HepG2 (cell line): Measurements from ENCODE around the gene HMGCS2. TPM values are rescaled to one million over a fixed set of nuclear protein-coding genes. Genes with fewer than 3 reads are reported as not detected.

Experiments used
- ATAC-seq: fragments of 200-7000 bp; cut with Tn5 transposase; 3 replicates; pipeline ENCODE4 v1.9.1; 2020; ENCODE audit warnings: mild to moderate bottlenecking, moderate library complexity
- BruUV-seq: library from RNA; stranded (reverse); fragments of 400-500 nt; replicated peaks from 2 replicates; lab custom pipeline; 2021; lab: Mats Ljungman, UMichigan
- CTCF ChIA-PET: fragments of 300-600 bp; formaldehyde crosslinking; extraction: SDS; loops from one replicate; lab custom pipeline; 2021; ENCODE audit warnings: low total read pairs, inconsistent platforms, low intra/inter-chr PET ratio; lab: Yijun Ruan, JAX
- POLR2A ChIA-PET: fragments of 350-600 bp; sonication (Branson Sonifier 250); formaldehyde crosslinking; loops from one replicate; lab custom pipeline; 2020; ENCODE audit warnings: antibody characterized with exemption, inconsistent platforms; lab: Yijun Ruan, JAX
- DNase-seq: peaks from one replicate; pipeline ENCODE4 v3.0.0-alpha.2; 2015; ENCODE audit warnings: low spot score
- FAIRE-seq: peaks from 3 replicates; lab custom pipeline; 2011; peaks lifted over from hg19 to GRCh38; lab: Jason Lieb, UNC
- H2AFZ ChIP-seq: one replicate; pipeline ENCODE4 v1.6.1; 2011; ENCODE audit warnings: low read length, inconsistent platforms
- H3K27ac ChIP-seq: fragments of 300-600 bp; 3 replicates; pipeline ENCODE4 v1.8.0; 2011; ENCODE audit warnings: mixed run types, mild to moderate bottlenecking, mixed read lengths, low read length, inconsistent platforms; ENCODE audit not compliant: insufficient read depth; ENCODE audit errors: extremely low read length
- H3K27me3 ChIP-seq, 2 experiments: fragments of 200-600 bp in 1 of 2; 2 replicates in 1 of 2; 3 replicates in 1 of 2; pipeline versions ENCODE4 v1.6.0 to v1.8.0; 2011; ENCODE audit warnings: low read length in 2 of 2, mild to moderate bottlenecking in 2 of 2, moderate library complexity in 2 of 2, inconsistent platforms in 1 of 2; ENCODE audit not compliant: insufficient read depth in 2 of 2, control insufficient read depth in 1 of 2
- H3K36me3 ChIP-seq, 2 experiments: fragments of 200-600 bp in 1 of 2; replicated peaks in 1 of 2; 2 replicates in 1 of 2; 3 replicates in 1 of 2; pipeline versions ENCODE4 v1.5.1 to v1.8.0; 2011; ENCODE audit warnings: low read length in 2 of 2, inconsistent platforms in 1 of 2; ENCODE audit not compliant: insufficient read depth in 2 of 2, control insufficient read depth in 1 of 2
- H3K4me1 ChIP-seq: 2 replicates; pipeline ENCODE4 v1.5.1; 2012; ENCODE audit warnings: low read length, inconsistent platforms; ENCODE audit not compliant: insufficient read depth
- H3K4me2 ChIP-seq: 2 replicates; pipeline ENCODE4 v1.6.0; 2011; ENCODE audit warnings: low read depth, low read length, inconsistent platforms
- H3K4me3 ChIP-seq, 3 experiments: fragments of 200-600 bp in 1 of 3; sonication (generic), shearing (Covaris generic) in 1 of 3; replicated peaks in 1 of 3; 2 replicates each; pipeline ENCODE4 v1.5.1; 2011 to 2016; ENCODE audit warnings: low read length in 3 of 3, inconsistent platforms in 2 of 3, low read depth in 2 of 3, mild to moderate bottlenecking in 2 of 3, control low read depth in 1 of 3, mixed read lengths in 1 of 3; ENCODE audit not compliant: insufficient read depth in 1 of 3
- H3K79me2 ChIP-seq: one replicate; pipeline ENCODE4 v1.6.1; 2011; ENCODE audit warnings: low read length, inconsistent platforms; ENCODE audit not compliant: insufficient read depth
- H3K9ac ChIP-seq: 2 replicates; pipeline ENCODE4 v1.6.0; 2011; ENCODE audit warnings: mild to moderate bottlenecking, low read depth, low read length, inconsistent platforms; ENCODE audit not compliant: insufficient read depth
- H3K9me3 ChIP-seq: 2 replicates; pipeline ENCODE4 v1.5.1; 2012; ENCODE audit warnings: mild to moderate bottlenecking, low read length
- H4K20me1 ChIP-seq: 2 replicates; pipeline ENCODE4 v1.6.0; 2011; ENCODE audit warnings: inconsistent platforms, mild to moderate bottlenecking, low read length, moderate library complexity; ENCODE audit not compliant: insufficient read depth
- ARID4A ChIP-seq: sonication (generic); formaldehyde crosslinking; IDR thresholded peaks from 2 replicates; pipeline ENCODE4 v1.5.0; 2020; ENCODE audit warnings: mild to moderate bottlenecking, missing genetic modification reagents, borderline replicate concordance
- ARNTL ChIP-seq: sonication (generic); formaldehyde crosslinking; IDR thresholded peaks from 2 replicates; pipeline ENCODE4 v1.4.0; 2020; ENCODE audit warnings: mild to moderate bottlenecking, missing genetic modification reagents
- CENPX ChIP-seq: sonication (generic); formaldehyde crosslinking; IDR thresholded peaks from 2 replicates; pipeline ENCODE4 v1.9.0; 2021; ENCODE audit warnings: mild to moderate bottlenecking, missing genetic modification reagents, moderate library complexity
- DRAP1 ChIP-seq: IDR thresholded peaks from 2 replicates; pipeline ENCODE4 v1.6.1; 2016; ENCODE audit warnings: missing genetic modification reagents, missing compliant biosample characterization
- KAT7 ChIP-seq: IDR thresholded peaks from 2 replicates; pipeline ENCODE4 v1.6.1; 2018; ENCODE audit warnings: borderline replicate concordance, missing compliant biosample characterization
- MLLT10 ChIP-seq: sonication (generic); formaldehyde crosslinking; IDR thresholded peaks from 2 replicates; pipeline ENCODE4 v1.4.0; 2020; ENCODE audit warnings: missing genetic modification reagents
- MLXIP ChIP-seq: sonication (generic); formaldehyde crosslinking; IDR thresholded peaks from 2 replicates; pipeline ENCODE4 v1.9.0; 2021; ENCODE audit warnings: missing genetic modification reagents, borderline replicate concordance
- SIX1 ChIP-seq: sonication (generic); formaldehyde crosslinking; IDR thresholded peaks from 2 replicates; pipeline ENCODE4 v1.4.0; 2020; ENCODE audit warnings: missing genetic modification reagents, borderline replicate concordance
- SKI ChIP-seq: fragments of 450-650 bp; IDR thresholded peaks from one replicate; pipeline ENCODE4 v1.6.1; 2018; ENCODE audit warnings: mild to moderate bottlenecking; ENCODE audit not compliant: partially characterized antibody
- SMAD1 ChIP-seq: sonication (generic); formaldehyde crosslinking; IDR thresholded peaks from 2 replicates; pipeline ENCODE4 v1.4.0; 2020; ENCODE audit warnings: missing genetic modification reagents, low read depth, mild to moderate bottlenecking, borderline replicate concordance
- XRCC5 ChIP-seq: fragments of 200-400 bp; formaldehyde crosslinking; optimal IDR thresholded peaks from 2 replicates; pipeline ENCODE3; 2017; ENCODE audit warnings: mild to moderate bottlenecking, low read length
- ZEB1 ChIP-seq: IDR thresholded peaks from 2 replicates; pipeline ENCODE4 v1.6.1; 2012; ENCODE audit warnings: mild to moderate bottlenecking, low read depth, inconsistent platforms; ENCODE audit not compliant: insufficient replicate concordance
- ZFP62 ChIP-seq: sonication (generic); formaldehyde crosslinking; IDR thresholded peaks from 2 replicates; pipeline ENCODE4 v1.4.0; 2020; ENCODE audit warnings: missing genetic modification reagents
- ZNF451 ChIP-seq: sonication (generic); formaldehyde crosslinking; IDR thresholded peaks from 2 replicates; pipeline ENCODE4 v1.5.0; 2020; ENCODE audit warnings: mild to moderate bottlenecking, missing genetic modification reagents
- ZNF577 ChIP-seq: sonication (generic); formaldehyde crosslinking; IDR thresholded peaks from 2 replicates; pipeline ENCODE4 v1.4.0; 2020; ENCODE audit warnings: mild to moderate bottlenecking, low read depth, missing genetic modification reagents, borderline replicate concordance
- ZNF883 ChIP-seq: sonication (generic); formaldehyde crosslinking; IDR thresholded peaks from 2 replicates; pipeline ENCODE4 v1.5.1; 2020; ENCODE audit warnings: mild to moderate bottlenecking, missing genetic modification reagents; ENCODE audit errors: not compliant biosample characterization
- WGBS: methylation state at CpG from one replicate; pipeline ENCODE4 v1.1.6; 2017; ENCODE audit warnings: low lambda C conversion rate; 5-methylcytosine and 5-hydroxymethylcytosine counted together
- in situ Hi-C: cut with HindIII; loops from 2 replicates; pipeline ENCODE4 v1.10.0; 2017; ENCODE audit warnings: low pct_unique_long_range_greater_than_20kb; ENCODE audit not compliant: extremely low pct_ligation_motif_present
- intact Hi-C: fragments of 100-400 bp; cut with micrococcal nuclease; formaldehyde crosslinking; loops from one replicate; pipeline ENCODE4 v1.10.0; 2022; ENCODE audit not compliant: unreplicated experiment
- polyA plus RNA-seq, 8 experiments: library from polyadenylated mRNA; depleted of rRNA in 3 of 8; stranded (reverse) in 7 of 8; unstranded in 1 of 8; fragments of >200 nt; fragmentation: Illumina TruSeq in 4 of 8; extraction: Trizol in 4 of 8; gene quantifications; 2 replicates each; pipeline versions ENCODE4 v1.2.1 to v1.2.3, GENCODE V29; 2011 to 2016; ENCODE audit warnings: low read depth in 4 of 8, missing spikeins in 1 of 8, mixed read lengths in 1 of 8; ENCODE audit not compliant: insufficient read depth in 1 of 8
- total RNA-seq, 5 experiments: library from RNA; depleted of rRNA; stranded (reverse); fragments of >200 nt; fragmentation: Illumina TruSeq; extraction: Trizol; gene quantifications; 2 replicates each; pipeline ENCODE4 v1.2.3, GENCODE V29; 2016; ENCODE audit warnings: low read depth in 1 of 5

Gene HMGCS2
- total and polyA plus RNA-seq, 2 of the 13 experiments (the other 11 are each of a cell fraction or from before 2014, with no cell fraction given): 0.44 to 1.5 TPM

GRCh38 chr1:119713039-119713748 lies 55.5 kb downstream of the HMGCS2 start:
- no peak for FAIRE-seq
- peak overlapping the region; percentile 86 for H3K4me2 ChIP-seq
- H3K79me2 ChIP-seq: peaks cover 59% of the 10 kb centered on the region
- H3K9ac ChIP-seq: peak overlapping the region; percentile 84
- DNase-seq: no peak
- H3K4me1 ChIP-seq: peaks cover 53% of the 10 kb centered on the region
- BruUV-seq: TSS peak; percentile 60
- peaks cover 0 to 5% of the 10 kb centered on the region in 2 experiments; a peak in 2 of 5 replicates for H3K27me3 ChIP-seq
- ChIA-PET POLR2A (interaction anchor here (0.9 to 6.4 kb wide), 13 partner anchors 8 to 386 kb away, joined by 3 to 88 read pairs (median 15); partner anchors contain the start of genes HMGCS2 and ZNF697), CTCF (no interaction called here)
- H2AFZ ChIP-seq: no peak overlapping the region
- in situ Hi-C loops (loop anchor here (10.0 kb wide), 1 partner anchor 58 kb away; no protein-coding TSS in a partner anchor), intact Hi-C loops (loop anchor here (5.0 kb wide), 1 partner anchor 81 kb away; no protein-coding TSS in a partner anchor)
- peaks cover 23% of the 10 kb centered on the region for H4K20me1 ChIP-seq
- H3K4me3 ChIP-seq: peak overlapping the region; percentile 61 to 90 (median 67)
- H3K36me3 ChIP-seq: no peaks in the 10 kb centered on the region; a peak in 1 of 5 replicates
- H3K9me3 ChIP-seq: no peaks in the 10 kb centered on the region
- WGBS: 7% methylated on average over 15 of the region's 17 CpGs
- ATAC-seq: peak; percentile 31
- H3K27ac ChIP-seq: peak overlapping the region; percentile 84
- TF ChIP-seq ZEB1 (no peak), MLXIP (CRISPR knock-in tag) (no peak), ZNF883 (CRISPR knock-in tag) (peak; percentile 17), ARID4A (CRISPR knock-in tag) (0 out of 2 replicates have a peak, but pooled peaks have one; percentile 11), ZFP62 (CRISPR knock-in tag) (no peak), SKI (no peak), DRAP1 (CRISPR knock-in tag) (no peak), CENPX (CRISPR knock-in tag) (no peak), KAT7 (peak; percentile 59; the same call in 1 of the 2 replicates), XRCC5 (no peak), ZNF451 (no peak), SMAD1 (CRISPR knock-in tag) (no peak), MLLT10 (CRISPR knock-in tag) (no peak), ZNF577 (CRISPR knock-in tag) (no peak), ARNTL (no peak), SIX1 (peak; percentile 4; the same call in 1 of the 2 replicates)
